Suppressor macrophage (primary cell): ENCODE measurements around the gene AGPAT1.
"Not testable (repeated sequence)": the region's sequence is repeated elsewhere in the genome, so short reads cannot be mapped to it uniquely, and the experiment has no call there.

ENCODE experiments used
- DNase-seq, 4 experiments: peaks; one replicate each; pipeline ENCODE4 v3.0.0-alpha.2; 2020 to 2022
- total RNA-seq, 17 experiments: gene quantifications; one replicate each; lab custom pipeline; 2026; ENCODE audit warnings: mixed read lengths in 6 of 17, inconsistent platforms in 3 of 17; lab: John Stamatoyannopoulos, UW

AGPAT1 gene, protein sequence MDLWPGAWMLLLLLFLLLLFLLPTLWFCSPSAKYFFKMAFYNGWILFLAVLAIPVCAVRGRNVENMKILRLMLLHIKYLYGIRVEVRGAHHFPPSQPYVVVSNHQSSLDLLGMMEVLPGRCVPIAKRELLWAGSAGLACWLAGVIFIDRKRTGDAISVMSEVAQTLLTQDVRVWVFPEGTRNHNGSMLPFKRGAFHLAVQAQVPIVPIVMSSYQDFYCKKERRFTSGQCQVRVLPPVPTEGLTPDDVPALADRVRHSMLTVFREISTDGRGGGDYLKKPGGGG
- total RNA-seq: 10.1 to 42.7 (median 21.9) reads per million in 17 experiments

- peak; percentile 95 to 98 (median 96) for DNase-seq
Measured at GRCh38 chr6:32175711-32176475, at the start of gene AGPAT1. Gene AGPAT1 (minus strand): TSS chr6:32176084. CDS start chr6:32171496, 4,588 bp downstream.

DNA sequence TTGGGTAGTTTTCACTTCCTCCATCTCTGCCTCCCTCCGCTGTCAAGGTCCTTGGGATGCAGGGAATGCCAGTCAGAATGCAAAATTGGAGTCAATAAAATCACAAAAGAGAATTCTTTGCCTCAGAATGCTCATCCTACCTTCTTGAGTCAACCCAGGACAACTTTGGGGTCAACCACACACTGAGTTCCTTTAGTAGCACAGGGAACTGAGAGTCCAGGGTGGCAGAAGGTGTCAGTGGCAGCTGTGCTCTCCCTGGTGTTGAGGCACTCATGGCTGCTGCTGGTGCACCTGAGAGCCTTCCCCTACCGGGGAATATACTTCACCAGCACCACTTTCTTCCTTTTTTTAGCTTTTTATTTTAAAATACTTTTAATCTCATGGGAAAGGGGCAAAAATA lies 48.8 kb upstream of the AGPAT1 start:
- no peak for DNase-seq

- no peak for DNase-seq
Measured at GRCh38 chr6:32223258-32224235, 47.7 kb upstream of the AGPAT1 start, which contains the start of gene NOTCH4. Gene NOTCH4 (minus strand): TSS chr6:32224067. CDS start chr6:32223928, 139 bp downstream.

DNA sequence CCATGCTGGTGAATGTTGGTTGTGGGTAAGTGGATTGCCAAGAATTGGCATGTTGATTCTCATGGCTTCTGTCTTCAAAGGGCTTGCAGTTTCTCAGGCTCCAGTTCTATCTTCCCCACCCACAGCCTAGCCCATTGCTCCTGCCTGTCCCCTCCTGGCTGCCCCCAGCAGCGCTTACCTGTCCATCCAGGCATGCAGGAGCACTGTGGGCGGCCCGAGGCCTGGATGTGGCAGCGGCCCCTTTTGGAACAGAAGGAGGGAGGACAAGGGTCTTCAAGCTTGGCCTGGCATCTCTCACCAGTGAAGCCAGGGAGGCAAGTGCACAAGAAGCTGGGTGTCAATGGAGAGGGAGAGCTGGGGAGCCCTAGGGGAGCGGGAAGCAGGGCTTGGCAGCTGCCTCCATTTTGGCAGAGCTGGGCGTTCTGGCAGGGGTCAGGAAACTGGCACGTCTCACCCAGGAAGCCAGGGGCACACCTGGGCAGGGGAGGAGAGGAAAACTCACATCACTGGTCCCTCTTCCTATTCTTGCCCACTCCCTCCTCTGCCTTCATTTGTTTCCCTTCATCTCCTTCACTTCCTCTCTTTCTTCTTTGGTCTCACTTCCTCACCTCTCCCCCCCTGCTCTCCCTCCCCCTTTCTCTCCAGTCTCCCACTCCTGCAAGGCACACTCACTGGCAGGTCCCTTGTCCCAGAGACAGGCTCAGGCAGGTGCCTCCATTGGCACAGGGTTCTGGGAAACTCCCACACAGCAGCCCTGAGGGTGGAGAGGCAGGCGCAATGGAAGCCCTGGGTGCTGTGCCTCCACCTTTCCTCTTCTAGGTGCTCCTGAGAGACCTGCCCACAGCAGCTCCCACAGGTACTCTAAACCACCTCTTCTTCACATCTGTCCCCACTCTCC lies 46.7 kb upstream of the AGPAT1 start:
- DNase-seq: no peak

GRCh38 chr6:32220021-32220420 lies 44.1 kb upstream of the AGPAT1 start:
- DNase-seq: no peak

- DNase-seq: no peak
Measured at GRCh38 chr6:32218167-32218566, 42.3 kb upstream of the AGPAT1 start.

- DNase-seq: no peak
Measured at GRCh38 chr6:32216998-32217397, 41.1 kb upstream of the AGPAT1 start.

DNA sequence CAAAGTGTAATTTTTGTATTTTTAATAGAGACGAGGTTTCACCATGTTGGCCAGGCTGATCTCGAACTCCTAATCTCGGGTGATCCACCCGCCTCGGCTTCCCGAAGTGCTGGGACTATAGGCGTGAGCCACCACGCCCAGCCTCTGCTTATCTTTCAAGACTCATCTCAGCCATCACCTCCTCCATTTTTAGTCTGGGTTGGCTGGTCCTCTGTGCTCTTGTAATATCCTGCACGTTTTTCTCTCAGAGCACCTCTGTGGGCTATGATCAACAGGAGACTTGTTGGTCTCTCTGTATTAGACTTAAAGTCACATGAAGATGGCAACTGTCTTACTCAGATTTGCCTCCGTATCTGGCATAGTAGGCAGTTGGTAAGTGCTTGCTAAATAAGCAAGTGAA lies 40.4 kb upstream of the AGPAT1 start:
- no peak for DNase-seq

DNA sequence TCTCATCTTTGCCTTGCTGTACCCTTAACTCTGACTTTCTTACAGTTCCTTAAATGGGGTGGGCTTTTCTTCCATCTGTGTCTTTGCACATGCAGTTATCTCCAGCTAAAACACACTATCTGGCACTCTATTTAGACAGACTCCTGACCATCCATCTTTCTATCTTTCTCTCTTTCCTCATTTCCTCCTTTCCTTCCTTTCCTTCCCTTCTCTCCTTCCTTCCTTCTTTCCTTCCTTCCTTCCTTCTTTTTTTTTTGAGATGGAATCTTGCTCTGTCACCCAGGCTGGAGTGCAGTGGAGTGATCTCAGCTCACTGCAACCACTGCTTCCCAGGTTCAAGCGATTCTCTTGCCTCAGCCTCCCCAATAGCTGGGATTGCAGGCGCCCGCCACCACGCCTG lies 39.7 kb upstream of the AGPAT1 start:
- no peak for DNase-seq

DNA sequence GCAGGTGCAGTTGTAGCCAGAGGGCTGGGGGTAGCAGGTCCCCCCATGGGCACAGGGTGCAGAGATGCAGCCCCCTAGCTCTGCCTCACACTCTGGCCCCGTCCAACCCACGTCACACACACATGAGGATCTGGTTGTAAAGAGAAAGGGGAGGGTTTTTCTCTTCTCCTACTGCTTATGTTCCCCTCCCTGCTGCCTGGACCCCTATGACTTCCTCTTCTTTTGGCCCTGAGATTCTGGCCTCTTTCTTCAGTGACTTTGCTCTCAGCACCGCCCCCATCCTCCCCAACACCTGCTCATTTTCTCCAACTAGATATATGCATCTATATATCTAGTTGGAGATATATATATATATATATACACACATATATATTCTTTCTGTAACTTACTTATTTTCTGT lies 38.2 kb upstream of the AGPAT1 start:
- peak in 2 of 4 experiments; percentile 23 to 29 for DNase-seq

DNA sequence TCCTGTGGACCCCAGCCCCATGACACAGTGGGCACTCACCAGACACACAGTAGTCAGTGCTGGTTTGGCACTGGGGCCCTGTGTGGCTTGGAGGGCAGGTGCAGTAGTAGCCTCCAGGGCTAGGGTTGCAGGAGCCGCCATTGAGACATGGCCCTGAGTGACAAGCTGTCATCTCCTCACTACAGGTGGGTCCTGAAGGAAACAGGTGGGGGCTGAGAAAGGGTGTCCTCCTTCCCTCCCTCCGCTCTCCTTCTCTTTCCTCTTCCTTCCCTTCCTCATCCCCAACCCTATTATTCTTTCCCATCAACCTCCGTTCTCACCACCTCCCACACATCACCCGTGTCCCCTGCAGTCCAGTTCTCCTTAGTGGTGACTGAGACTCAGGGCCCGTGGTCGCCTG lies 37.8 kb upstream of the AGPAT1 start:
- DNase-seq: no peak

DNA sequence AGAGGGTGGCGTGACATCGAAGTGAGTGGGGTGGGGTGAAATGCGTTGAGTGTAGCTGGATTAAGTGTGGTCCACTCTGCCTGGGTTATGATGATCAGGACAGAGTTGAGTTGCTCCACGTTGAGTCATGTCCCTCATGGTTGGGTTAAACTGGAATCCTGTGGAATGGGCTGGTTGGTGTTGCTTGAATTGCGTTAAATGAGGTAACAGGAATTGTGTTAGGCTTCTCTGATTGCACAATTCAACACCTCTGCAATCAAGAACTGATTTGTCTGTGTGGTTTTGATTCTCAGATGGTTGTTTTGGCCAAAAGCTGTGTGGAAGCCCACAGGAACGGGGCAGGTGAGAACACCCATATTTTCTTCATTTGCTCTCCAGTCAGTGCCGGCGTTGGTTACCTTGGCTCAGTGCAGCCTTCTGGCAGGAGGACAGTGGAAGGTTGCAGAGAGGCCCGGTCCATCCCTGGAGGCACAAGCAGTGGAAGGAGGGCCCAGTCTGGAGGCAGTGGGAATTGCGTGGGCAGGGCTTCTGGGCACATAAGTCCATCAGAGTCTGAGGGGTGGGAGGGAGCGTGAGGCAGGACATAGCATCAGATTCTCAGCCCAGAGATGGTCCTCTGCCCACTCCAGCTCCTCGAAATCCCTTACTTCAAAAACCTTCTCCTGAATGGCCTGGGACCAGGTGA lies 36.3 kb upstream of the AGPAT1 start:
- DNase-seq: no peak

DNA sequence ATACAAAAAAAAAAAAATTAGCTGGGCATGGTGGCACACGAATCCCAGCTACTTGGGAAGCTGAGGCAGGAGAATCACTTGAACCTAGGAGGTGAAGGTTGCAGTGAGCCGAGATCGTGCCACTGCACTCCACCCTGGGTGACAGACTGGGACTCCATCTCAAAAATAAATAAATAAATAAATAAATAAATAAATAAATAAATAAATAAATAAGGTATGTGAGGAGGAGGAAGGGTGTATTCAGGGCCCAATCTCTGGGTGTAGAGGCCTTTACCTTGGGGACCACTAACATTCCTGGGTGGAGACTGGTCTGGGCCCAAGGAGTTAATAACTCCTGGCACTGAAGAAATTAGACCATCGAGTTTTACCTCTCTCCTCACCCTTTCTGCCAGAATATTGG lies 35.5 kb upstream of the AGPAT1 start:
- not testable (repeated sequence) for DNase-seq

GRCh38 chr6:32210191-32210601 lies 34.3 kb upstream of the AGPAT1 start:
- DNase-seq: no peak

- DNase-seq: no peak
Measured at GRCh38 chr6:32208996-32209395, 33.1 kb upstream of the AGPAT1 start.

- DNase-seq: no peak
Measured at GRCh38 chr6:32204268-32204715, 28.4 kb upstream of the AGPAT1 start.

DNA sequence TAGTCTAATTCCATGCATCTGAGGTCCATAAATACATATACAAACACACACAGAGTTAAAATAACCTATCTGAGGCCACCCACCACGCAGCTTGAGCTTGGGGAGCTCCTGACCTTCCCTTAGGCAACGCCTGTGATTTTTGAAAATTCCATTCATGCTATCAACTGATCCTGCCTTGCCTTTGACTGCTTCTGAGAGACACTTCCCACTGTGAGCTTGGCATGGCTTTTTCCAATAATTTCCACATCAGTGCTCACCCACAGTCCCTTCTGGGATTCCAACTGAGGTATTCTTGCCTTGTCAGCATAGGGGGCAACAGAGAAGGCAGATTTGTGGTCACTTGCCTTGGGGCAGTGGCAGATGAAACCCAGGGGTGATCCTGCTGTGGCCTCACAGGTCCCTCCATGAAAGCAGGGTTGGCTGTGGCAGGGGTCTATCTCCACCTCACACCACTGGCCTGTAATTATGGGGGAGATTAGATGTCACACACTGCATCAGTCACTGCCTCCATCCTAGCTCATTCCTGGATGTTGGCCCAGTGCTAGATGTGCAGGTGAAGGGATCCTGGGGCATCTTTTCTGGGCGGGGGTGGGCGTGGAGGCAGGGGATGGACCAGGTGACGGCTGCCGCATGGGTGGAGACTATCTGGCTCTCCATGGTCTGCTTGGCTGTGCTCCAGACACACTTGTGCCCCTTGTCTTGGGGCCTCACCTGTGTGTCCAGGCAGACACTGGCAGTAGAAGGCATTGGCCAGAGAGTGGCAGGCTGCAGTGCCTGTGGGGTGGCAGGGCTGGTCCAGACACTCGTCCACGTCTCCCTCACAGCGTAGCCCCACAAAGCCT lies 27.8 kb upstream of the AGPAT1 start:
- no peak for DNase-seq

DNA sequence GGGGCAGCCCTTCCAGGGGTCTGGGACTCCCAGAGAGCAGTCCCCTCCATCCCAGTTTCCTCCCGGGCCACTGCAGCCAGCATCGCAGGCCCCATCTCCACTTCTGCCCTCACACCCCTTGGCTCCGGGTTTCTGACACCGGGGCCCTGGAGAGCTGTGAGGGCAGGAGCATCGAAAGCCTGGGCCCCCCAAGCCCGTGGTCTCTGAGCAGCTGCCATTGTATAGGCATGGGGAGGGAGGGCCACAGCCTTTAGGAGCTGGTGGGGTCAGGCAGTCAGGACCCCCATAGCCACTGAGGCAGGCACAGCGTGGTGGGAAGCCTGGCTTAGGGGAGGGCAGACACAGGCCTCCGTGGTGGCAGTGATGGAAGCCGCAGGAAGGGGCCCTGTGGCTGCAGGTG lies 26.3 kb upstream of the AGPAT1 start:
- no peak for DNase-seq

GRCh38 chr6:32200711-32201475 lies 25.0 kb upstream of the AGPAT1 start:
- DNase-seq: no peak
